HepG2 (cell line): ENCODE measurements around the gene NSL1. TPM values are rescaled to one million over a fixed set of nuclear protein-coding genes. Genes with fewer than 3 reads are reported as not detected.
A peak's percentile ranks its signal among the peaks of the same experiment; 100 is the strongest.

Experiments
- GZF1 ChIP-seq: sonication (generic); formaldehyde crosslinking; IDR thresholded peaks from 2 replicates; pipeline ENCODE4 v1.5.1; 2020; ENCODE audit warnings: mild to moderate bottlenecking, missing genetic modification reagents
- HOXD1 ChIP-seq: sonication (generic); formaldehyde crosslinking; IDR thresholded peaks from 2 replicates; pipeline ENCODE4 v1.5.0; 2020; ENCODE audit warnings: missing genetic modification reagents
- KLF12 ChIP-seq: sonication (generic); formaldehyde crosslinking; IDR thresholded peaks from 2 replicates; pipeline ENCODE4 v1.4.0; 2020; ENCODE audit warnings: missing genetic modification reagents, borderline replicate concordance
- MLLT10 ChIP-seq: sonication (generic); formaldehyde crosslinking; IDR thresholded peaks from 2 replicates; pipeline ENCODE4 v1.4.0; 2020; ENCODE audit warnings: missing genetic modification reagents
- NKX3-1 ChIP-seq: sonication (generic); formaldehyde crosslinking; IDR thresholded peaks from 2 replicates; pipeline ENCODE4 v1.5.0; 2020; ENCODE audit warnings: missing genetic modification reagents
- PAX8 ChIP-seq: sonication (generic); formaldehyde crosslinking; IDR thresholded peaks from 2 replicates; pipeline ENCODE4 v1.8.0; 2022; ENCODE audit warnings: mild to moderate bottlenecking, missing genetic modification reagents, borderline replicate concordance
- RBAK ChIP-seq: sonication (generic); formaldehyde crosslinking; IDR thresholded peaks from 2 replicates; pipeline ENCODE4 v1.5.1; 2020; ENCODE audit warnings: mild to moderate bottlenecking, missing genetic modification reagents
- SIX1 ChIP-seq: sonication (generic); formaldehyde crosslinking; IDR thresholded peaks from 2 replicates; pipeline ENCODE4 v1.4.0; 2020; ENCODE audit warnings: missing genetic modification reagents, borderline replicate concordance
- ZMYM3 ChIP-seq: sonication (generic); formaldehyde crosslinking; IDR thresholded peaks from 2 replicates; pipeline ENCODE4 v1.5.1; 2020; ENCODE audit warnings: mild to moderate bottlenecking, missing genetic modification reagents
- ZNF101 ChIP-seq: sonication (generic); formaldehyde crosslinking; IDR thresholded peaks from 2 replicates; pipeline ENCODE4 v1.4.0; 2020; ENCODE audit warnings: mild to moderate bottlenecking, low read depth, missing genetic modification reagents, borderline replicate concordance
- ZNF337 ChIP-seq: sonication (generic); formaldehyde crosslinking; IDR thresholded peaks from 2 replicates; pipeline ENCODE4 v1.5.1; 2020; ENCODE audit warnings: missing genetic modification reagents, low read depth, mild to moderate bottlenecking, borderline replicate concordance
- ZNF556 ChIP-seq: sonication (generic); formaldehyde crosslinking; IDR thresholded peaks from 2 replicates; pipeline ENCODE4 v1.4.0; 2020; ENCODE audit warnings: mild to moderate bottlenecking, missing genetic modification reagents, borderline replicate concordance
- ZNF569 ChIP-seq: sonication (generic); formaldehyde crosslinking; IDR thresholded peaks from 2 replicates; pipeline ENCODE4 v1.5.0; 2020; ENCODE audit warnings: mild to moderate bottlenecking, missing genetic modification reagents, moderate library complexity, borderline replicate concordance
- ZNF644 ChIP-seq: IDR thresholded peaks from 2 replicates; pipeline ENCODE4 v1.6.1; 2016; ENCODE audit warnings: low read depth
- polyA plus RNA-seq, 8 experiments: library from polyadenylated mRNA; depleted of rRNA in 3 of 8; stranded (reverse) in 7 of 8; unstranded in 1 of 8; fragments of >200 nt; fragmentation: Illumina TruSeq in 4 of 8; extraction: Trizol in 4 of 8; gene quantifications; 2 replicates each; pipeline versions ENCODE4 v1.2.1 to v1.2.3, GENCODE V29; 2011 to 2016; ENCODE audit warnings: low read depth in 4 of 8, missing spikeins in 1 of 8, mixed read lengths in 1 of 8; ENCODE audit not compliant: insufficient read depth in 1 of 8
- total RNA-seq, 5 experiments: library from RNA; depleted of rRNA; stranded (reverse); fragments of >200 nt; fragmentation: Illumina TruSeq; extraction: Trizol; gene quantifications; 2 replicates each; pipeline ENCODE4 v1.2.3, GENCODE V29; 2016; ENCODE audit warnings: low read depth in 1 of 5
- TF ChIP-seq, protein P1 (sequence below): sonication (generic); formaldehyde crosslinking; IDR thresholded peaks from 2 replicates; pipeline ENCODE4 v1.5.0; 2020; ENCODE audit warnings: missing genetic modification reagents, mild to moderate bottlenecking, borderline replicate concordance
- TF ChIP-seq, protein P2 (sequence below): sonication (generic); formaldehyde crosslinking; IDR thresholded peaks from 2 replicates; pipeline ENCODE4 v1.4.0; 2020; ENCODE audit warnings: missing genetic modification reagents
- TF ChIP-seq, protein P3 (sequence below): sonication (generic); formaldehyde crosslinking; IDR thresholded peaks from 2 replicates; pipeline ENCODE4 v1.4.0; 2020; ENCODE audit warnings: missing genetic modification reagents
- TF ChIP-seq, protein P4 (sequence below): sonication (generic); formaldehyde crosslinking; IDR thresholded peaks from 2 replicates; pipeline ENCODE4 v1.5.0; 2020; ENCODE audit warnings: missing genetic modification reagents

The NSL1 gene
- total and polyA plus RNA-seq, 2 of the 13 experiments (the other 11 are each of a cell fraction or from before 2014, with no cell fraction given): 34.5 to 77.4 TPM

DNA sequence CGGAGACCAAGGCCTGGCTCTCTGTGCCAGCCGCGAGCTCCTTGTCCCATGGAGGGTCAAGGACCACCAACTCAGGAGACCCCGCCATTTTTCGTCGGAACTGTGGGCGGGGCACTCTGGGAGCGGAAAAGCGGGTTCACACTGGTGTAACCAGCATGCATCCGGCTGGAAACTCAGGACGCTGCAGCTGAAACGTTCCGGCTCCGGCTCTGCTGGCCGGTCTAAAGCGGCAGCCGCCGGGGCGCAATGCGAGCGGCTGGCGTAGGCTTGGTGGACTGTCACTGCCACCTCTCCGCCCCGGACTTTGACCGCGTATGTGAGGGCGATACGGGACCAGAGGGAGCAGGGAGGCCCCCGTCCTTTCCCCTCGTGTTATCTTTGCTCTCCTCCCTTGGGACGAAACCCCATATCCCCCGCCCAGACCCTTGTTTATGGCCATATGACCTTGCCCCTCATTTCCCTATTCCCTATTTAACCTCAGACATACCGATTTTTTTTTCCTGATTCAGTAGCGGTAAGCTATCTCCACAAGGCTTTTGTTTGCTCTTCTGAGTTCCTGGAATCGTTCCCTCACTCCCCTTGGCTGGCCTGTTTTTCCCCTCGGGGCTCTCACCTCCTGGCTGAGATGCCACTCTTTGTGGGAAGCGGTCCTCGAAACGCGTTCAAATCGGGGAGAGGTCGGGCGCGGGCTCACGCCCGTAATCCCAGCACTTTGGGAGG, at the start of gene NSL1, which contains the start of gene TATDN3 (continued):
- TF ChIP-seq, protein P1, sequence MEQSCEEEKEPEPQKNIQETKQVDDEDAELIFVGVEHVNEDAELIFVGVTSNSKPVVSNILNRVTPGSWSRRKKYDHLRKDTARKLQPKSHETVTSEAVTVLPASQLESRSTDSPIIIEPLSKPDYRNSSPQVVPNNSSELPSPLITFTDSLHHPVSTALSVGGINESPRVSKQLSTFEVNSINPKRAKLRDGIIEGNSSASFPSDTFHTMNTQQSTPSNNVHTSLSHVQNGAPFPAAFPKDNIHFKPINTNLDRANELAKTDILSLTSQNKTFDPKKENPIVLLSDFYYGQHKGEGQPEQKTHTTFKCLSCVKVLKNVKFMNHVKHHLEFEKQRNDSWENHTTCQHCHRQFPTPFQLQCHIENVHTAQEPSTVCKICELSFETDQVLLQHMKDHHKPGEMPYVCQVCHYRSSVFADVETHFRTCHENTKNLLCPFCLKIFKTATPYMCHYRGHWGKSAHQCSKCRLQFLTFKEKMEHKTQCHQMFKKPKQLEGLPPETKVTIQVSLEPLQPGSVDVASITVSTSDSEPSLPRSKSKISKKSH: peak; percentile 33; the same call in 1 of the 2 replicates
- peak; percentile 99 for TF ChIP-seq ZNF556 (CRISPR knock-in tag)
- peak; percentile 97 for TF ChIP-seq KLF12 (CRISPR knock-in tag)
- peak; percentile 79 for TF ChIP-seq SIX1 (CRISPR knock-in tag)
- TF ChIP-seq ZNF569 (CRISPR knock-in tag): no peak
- peak; percentile 74 for TF ChIP-seq ZNF644 (CRISPR knock-in tag)
- TF ChIP-seq, protein P2, sequence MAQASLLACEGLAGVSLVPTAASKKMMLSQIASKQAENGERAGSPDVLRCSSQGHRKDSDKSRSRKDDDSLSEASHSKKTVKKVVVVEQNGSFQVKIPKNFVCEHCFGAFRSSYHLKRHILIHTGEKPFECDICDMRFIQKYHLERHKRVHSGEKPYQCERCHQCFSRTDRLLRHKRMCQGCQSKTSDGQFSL (CRISPR knock-in tag): no peak; the same call in 1 of the 2 replicates
- peak; percentile 90 for TF ChIP-seq ZMYM3 (CRISPR knock-in tag)
- peak; percentile 82; the same call in 1 of the 2 replicates for TF ChIP-seq ZNF337 (CRISPR knock-in tag)
- TF ChIP-seq PAX8: peak; percentile 98; the same call in 1 of the 2 replicates
- TF ChIP-seq MLLT10 (CRISPR knock-in tag): no peak
- TF ChIP-seq GZF1 (CRISPR knock-in tag): peak; percentile 90
- TF ChIP-seq RBAK: 0 out of 2 replicates have a peak, but pooled peaks have one; percentile 16
- TF ChIP-seq HOXD1 (CRISPR knock-in tag): no peak
- peak; percentile 78 for TF ChIP-seq NKX3-1 (CRISPR knock-in tag)
- TF ChIP-seq, protein P3, sequence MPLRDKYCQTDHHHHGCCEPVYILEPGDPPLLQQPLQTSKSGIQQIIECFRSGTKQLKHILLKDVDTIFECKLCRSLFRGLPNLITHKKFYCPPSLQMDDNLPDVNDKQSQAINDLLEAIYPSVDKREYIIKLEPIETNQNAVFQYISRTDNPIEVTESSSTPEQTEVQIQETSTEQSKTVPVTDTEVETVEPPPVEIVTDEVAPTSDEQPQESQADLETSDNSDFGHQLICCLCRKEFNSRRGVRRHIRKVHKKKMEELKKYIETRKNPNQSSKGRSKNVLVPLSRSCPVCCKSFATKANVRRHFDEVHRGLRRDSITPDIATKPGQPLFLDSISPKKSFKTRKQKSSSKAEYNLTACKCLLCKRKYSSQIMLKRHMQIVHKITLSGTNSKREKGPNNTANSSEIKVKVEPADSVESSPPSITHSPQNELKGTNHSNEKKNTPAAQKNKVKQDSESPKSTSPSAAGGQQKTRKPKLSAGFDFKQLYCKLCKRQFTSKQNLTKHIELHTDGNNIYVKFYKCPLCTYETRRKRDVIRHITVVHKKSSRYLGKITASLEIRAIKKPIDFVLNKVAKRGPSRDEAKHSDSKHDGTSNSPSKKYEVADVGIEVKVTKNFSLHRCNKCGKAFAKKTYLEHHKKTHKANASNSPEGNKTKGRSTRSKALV (CRISPR knock-in tag): peak; percentile 94; the same call in 1 of the 2 replicates
- TF ChIP-seq ZNF101 (CRISPR knock-in tag): no peak
- TF ChIP-seq, protein P4, sequence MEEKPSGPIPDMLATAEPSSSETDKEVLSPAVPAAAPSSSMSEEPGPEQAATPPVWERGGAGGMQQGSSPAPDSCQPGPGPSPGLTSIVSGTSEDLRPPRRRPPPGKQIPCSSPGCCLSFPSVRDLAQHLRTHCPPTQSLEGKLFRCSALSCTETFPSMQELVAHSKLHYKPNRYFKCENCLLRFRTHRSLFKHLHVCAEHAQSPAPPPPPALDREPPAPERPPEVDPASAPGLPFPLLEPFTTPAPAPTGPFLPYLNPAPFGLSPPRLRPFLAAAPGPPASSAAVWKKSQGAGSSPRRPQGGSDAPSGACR: peak; percentile 84
